Cardiac muscle cell (in vitro differentiated cells and primary cell): ENCODE results near the gene ARID1A. TPM values are rescaled to one million over a fixed set of nuclear protein-coding genes. Genes with fewer than 3 reads are reported as not detected.

Source experiments
- DNase-seq, 2 donors: peaks; one replicate each; pipeline versions ENCODE4 v3.0.0 to v3.0.0-alpha.2; 2010 to 2017; ENCODE audit warnings: low read depth in 1 of 2, low spot score in 1 of 2
- H3K27ac ChIP-seq: fragments of 200-600 bp; sonication (generic); 2 replicates; pipeline ENCODE4 v1.5.1; 2016
- H3K27me3 ChIP-seq: fragments of 200-600 bp; sonication (generic); 2 replicates; pipeline ENCODE4 v1.6.0; 2016; ENCODE audit warnings: control low read depth
- H3K36me3 ChIP-seq: fragments of 200-600 bp; sonication (generic); 2 replicates; pipeline ENCODE4 v1.5.1; 2016; ENCODE audit warnings: control low read depth
- H3K4me1 ChIP-seq: fragments of 200-600 bp; sonication (generic); 2 replicates; pipeline ENCODE4 v1.8.1; 2017; ENCODE audit warnings: low read depth, mild to moderate bottlenecking, mixed run types
- H3K4me3 ChIP-seq: fragments of 200-600 bp; sonication (generic); 2 replicates; pipeline ENCODE4 v1.5.1; 2016; ENCODE audit warnings: mild to moderate bottlenecking
- H3K9me3 ChIP-seq: fragments of 200-600 bp; sonication (generic); 2 replicates; pipeline ENCODE4 v1.5.1; 2017; ENCODE audit warnings: low read depth, mild to moderate bottlenecking, control low read depth
- polyA plus RNA-seq: library from polyadenylated mRNA; unstranded; fragments of >200 nt; fragmentation: Nextera tagmentation; extraction: Ambion mirVana; gene quantifications from 2 replicates; pipeline ENCODE4 v1.2.1, GENCODE V29; 2016
- total RNA-seq: library from RNA; depleted of rRNA; stranded (reverse); fragments of >200 nt; gene quantifications from 2 replicates; pipeline ENCODE4 v1.2.3, GENCODE V29; 2016
- TF ChIP-seq, protein P1 (sequence below): IDR thresholded peaks from 2 replicates; pipeline ENCODE4 v1.5.1; 2012; ENCODE audit warnings: low read depth, mild to moderate bottlenecking, low read length

The ARID1A gene
- total and polyA plus RNA-seq, 2 experiments from 2014 or later = 28.5 to 93.3 TPM

DNA sequence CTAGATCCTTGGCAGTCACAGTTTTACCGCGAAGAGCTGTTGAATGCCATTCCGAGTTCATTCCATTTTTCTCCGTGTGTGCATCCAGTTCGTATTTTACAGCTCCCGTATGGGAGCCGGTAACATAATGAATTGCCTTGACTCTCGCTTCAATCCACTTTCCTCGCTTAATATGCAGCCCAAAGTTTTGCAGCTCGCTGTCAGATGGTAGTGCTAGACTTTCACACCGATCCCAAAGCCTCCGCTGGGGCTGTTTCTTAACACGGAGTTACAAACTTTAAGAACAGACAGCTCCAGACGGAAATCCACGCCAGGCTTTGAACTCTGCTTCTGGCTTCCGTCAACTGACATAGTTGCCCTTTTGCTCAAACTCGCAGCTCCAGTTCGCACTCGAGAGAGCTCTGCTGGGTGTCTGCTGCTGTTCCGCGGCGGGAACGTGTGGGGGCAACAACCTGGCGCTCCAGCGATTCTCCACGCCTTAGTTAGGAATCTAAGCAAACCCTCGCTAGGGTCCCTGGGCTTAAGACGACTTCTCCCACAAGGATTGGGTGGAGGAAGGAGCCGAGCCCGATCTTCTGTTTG, 3.5 kb upstream of the ARID1A start:
- Histone ChIP-seq H3K4me3 (peak overlapping the region; percentile 37), H3K27me3 (no peaks in the 10 kb centered on the region), H3K36me3 (no peaks in the 10 kb centered on the region), H3K4me1 (peaks cover 31% of the 10 kb centered on the region), H3K27ac (peak overlapping the region; percentile 98), H3K9me3 (no peaks in the 10 kb centered on the region)
- TF ChIP-seq, protein P1, sequence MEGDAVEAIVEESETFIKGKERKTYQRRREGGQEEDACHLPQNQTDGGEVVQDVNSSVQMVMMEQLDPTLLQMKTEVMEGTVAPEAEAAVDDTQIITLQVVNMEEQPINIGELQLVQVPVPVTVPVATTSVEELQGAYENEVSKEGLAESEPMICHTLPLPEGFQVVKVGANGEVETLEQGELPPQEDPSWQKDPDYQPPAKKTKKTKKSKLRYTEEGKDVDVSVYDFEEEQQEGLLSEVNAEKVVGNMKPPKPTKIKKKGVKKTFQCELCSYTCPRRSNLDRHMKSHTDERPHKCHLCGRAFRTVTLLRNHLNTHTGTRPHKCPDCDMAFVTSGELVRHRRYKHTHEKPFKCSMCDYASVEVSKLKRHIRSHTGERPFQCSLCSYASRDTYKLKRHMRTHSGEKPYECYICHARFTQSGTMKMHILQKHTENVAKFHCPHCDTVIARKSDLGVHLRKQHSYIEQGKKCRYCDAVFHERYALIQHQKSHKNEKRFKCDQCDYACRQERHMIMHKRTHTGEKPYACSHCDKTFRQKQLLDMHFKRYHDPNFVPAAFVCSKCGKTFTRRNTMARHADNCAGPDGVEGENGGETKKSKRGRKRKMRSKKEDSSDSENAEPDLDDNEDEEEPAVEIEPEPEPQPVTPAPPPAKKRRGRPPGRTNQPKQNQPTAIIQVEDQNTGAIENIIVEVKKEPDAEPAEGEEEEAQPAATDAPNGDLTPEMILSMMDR = peak; percentile 30
- peak; percentile 93 to 96 for DNase-seq

DNA sequence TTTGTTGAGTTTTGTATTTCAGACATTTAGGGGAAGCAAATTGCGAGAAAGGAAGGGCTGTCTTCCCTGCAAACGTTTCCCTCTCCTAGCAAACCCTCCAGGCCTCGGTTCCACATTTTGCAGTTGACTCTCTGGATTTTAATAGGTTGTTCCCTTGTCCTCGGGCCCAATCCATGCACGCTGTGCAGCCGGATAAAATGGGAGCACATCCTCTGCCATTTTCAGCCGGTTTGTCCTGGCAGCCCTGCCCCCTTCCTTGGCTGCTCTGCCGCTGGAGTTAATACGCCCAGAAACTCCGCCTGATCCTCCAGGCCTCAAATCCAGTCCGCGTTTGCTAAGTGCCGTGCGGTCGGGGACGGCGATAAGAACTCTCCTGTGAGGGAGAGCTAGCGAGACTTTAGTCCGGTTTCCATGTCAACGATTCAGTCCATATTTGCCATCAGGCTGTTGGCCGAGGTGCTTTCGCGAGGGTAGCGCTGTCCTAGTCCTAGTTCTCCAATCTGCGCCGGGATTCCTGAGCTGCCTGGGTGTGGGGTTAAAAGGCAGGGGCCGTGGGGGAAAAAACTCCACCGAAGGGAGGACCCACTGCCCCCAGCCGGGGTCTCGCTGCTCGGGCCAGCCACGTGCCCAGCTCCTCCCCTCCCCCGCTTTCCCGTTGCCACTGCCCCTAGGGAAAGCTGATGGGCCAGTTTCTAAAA, 2.9 kb upstream of the ARID1A start:
- peak overlapping the region; percentile 37 for H3K4me3 ChIP-seq
- H3K36me3 ChIP-seq = no peaks in the 10 kb centered on the region
- TF ChIP-seq, protein P1 = no peak
- peak overlapping the region; percentile 98 for H3K27ac ChIP-seq
- peak; percentile 97 to 99 for DNase-seq
- no peaks in the 10 kb centered on the region for H3K27me3 ChIP-seq
- H3K9me3 ChIP-seq = no peaks in the 10 kb centered on the region
- peaks cover 31% of the 10 kb centered on the region for H3K4me1 ChIP-seq

DNA sequence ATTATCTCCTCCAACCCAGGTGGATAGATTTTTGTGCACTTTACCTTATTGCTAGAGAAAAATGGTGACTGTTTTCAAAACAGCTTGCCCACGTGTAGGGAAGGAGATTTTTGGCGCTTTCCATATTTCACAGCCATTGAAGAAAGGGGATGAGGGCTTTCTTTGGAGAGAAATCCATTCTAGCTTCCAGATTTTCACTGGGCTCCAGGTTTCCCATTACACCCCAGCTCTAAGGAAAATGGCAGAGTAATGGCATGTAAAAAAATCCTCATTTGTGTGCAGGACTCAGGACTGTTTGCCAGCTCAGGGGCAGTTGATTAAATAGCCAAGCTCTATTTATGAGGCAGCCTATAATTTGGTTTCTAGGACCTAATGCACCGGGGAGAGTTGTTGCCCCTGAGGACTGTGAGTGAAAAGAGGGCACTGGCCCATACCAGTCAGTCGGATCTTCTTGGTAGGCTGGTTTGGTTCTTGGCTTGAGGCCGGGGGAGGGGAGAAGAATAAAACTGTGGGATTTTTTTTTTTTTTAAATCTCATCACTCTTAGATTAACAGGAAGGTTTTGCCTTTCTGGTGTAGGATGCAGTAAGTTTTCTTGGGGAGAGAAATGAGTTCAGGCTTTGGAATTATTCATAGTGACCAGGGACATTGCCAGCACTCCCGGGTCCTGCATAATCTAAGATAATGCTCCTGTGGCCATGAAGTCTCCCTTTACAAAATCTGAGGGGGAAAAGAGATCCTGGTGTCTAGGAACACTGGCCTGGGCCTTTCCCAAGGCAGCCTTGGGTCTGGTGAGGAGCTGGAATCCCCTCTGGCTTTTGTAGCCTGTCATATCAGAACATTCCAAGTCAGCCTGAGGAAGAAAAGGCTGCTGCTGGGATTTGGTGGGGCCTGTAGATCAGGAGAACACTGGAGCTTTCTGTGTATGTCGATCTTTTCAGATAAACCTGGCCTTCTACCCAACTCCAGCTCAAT, 1.9 kb upstream of the ARID1A start:
- TF ChIP-seq, protein P1 = no peak
- Histone ChIP-seq H3K36me3 (no peaks in the 10 kb centered on the region), H3K9me3 (no peaks in the 10 kb centered on the region), H3K27me3 (no peaks in the 10 kb centered on the region), H3K4me3 (peak overlapping the region; percentile 37), H3K4me1 (peaks cover 35% of the 10 kb centered on the region), H3K27ac (peak overlapping the region; percentile 98)
- peak; percentile 45 to 62 for DNase-seq

DNA sequence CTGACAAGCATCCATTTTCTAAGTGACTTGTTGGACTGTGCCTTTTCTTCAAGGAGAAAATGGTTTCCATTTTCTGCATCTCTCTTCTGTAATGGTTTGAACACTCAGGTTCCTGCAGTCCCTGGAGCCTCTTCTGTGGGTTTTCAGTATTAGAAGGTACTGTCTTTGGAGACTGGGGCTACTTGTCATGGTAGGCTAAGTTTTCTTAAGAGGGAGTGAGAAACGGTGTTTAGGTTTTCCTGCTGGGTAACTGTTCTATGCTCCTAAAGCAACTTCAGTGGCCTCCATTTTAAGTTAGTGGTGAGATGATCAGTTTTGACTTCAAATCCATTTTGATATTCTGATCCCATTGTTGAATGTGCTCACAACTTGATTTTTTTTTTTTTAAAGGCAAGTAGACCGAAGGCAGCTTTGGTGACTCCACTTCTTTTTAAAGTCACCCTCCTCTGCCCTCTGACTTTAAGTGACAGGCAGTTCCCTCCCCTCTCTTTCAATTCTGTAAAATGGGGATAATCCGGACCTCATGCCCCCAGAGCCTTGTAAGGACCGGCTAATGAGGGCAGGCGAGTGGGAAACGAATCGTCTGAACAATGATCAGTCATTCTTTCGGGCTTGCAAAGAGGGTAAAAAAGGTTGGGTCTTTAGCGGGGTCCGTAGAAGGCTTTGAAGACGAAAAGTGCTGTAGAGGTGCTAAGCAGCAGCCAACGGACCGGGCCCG, 1.0 kb upstream of the ARID1A start:
- no peaks in the 10 kb centered on the region for H3K9me3 ChIP-seq
- peak overlapping the region; percentile 98 for H3K27ac ChIP-seq
- DNase-seq = no peak
- TF ChIP-seq, protein P1 = no peak
- H3K27me3 ChIP-seq = no peaks in the 10 kb centered on the region
- H3K36me3 ChIP-seq = no peaks in the 10 kb centered on the region
- H3K4me3 ChIP-seq = peak overlapping the region; percentile 95
- peaks cover 44% of the 10 kb centered on the region for H3K4me1 ChIP-seq

DNA sequence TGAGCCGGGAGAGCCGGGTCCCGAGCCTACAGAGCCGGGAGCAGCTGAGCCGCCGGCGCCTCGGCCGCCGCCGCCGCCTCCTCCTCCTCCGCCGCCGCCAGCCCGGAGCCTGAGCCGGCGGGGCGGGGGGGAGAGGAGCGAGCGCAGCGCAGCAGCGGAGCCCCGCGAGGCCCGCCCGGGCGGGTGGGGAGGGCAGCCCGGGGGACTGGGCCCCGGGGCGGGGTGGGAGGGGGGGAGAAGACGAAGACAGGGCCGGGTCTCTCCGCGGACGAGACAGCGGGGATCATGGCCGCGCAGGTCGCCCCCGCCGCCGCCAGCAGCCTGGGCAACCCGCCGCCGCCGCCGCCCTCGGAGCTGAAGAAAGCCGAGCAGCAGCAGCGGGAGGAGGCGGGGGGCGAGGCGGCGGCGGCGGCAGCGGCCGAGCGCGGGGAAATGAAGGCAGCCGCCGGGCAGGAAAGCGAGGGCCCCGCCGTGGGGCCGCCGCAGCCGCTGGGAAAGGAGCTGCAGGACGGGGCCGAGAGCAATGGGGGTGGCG, 371 bp downstream of the ARID1A start:
- Histone ChIP-seq H3K9me3 (no peaks in the 10 kb centered on the region), H3K27ac (peak overlapping the region; percentile 98), H3K4me3 (peak overlapping the region; percentile 95), H3K27me3 (no peaks in the 10 kb centered on the region), H3K36me3 (no peaks in the 10 kb centered on the region), H3K4me1 (peaks cover 53% of the 10 kb centered on the region)
- peak in 1 of 2 donors; percentile 68 for DNase-seq
- TF ChIP-seq, protein P1 = no peak
